ENCODE measurements around the gene NDUFS7.
A peak's percentile ranks its signal among the peaks of the same experiment; 100 is the strongest.

NDUFS7 gene

GRCh38 chr19:1383312-1384084 is at the start of gene NDUFS7:
Gene NDUFS7 (plus strand): TSS chr19:1383907. CDS start chr19:1383927, 20 bp downstream.
- DNase-seq, result peak; percentile 91

- DNase-seq, result no peak
Observed at GRCh38 chr19:1336079-1336684, 47.5 kb upstream of the NDUFS7 start.

GRCh38 chr19:1340681-1341469 is 42.8 kb upstream of the NDUFS7 start:
- no peak for DNase-seq

GRCh38 chr19:1343041-1343440 is 40.7 kb upstream of the NDUFS7 start:
- DNase-seq, result no peak

- DNase-seq, result no peak
Observed at GRCh38 chr19:1349211-1349610, 34.5 kb upstream of the NDUFS7 start.

GRCh38 chr19:1350867-1351266 is 32.8 kb upstream of the NDUFS7 start:
- DNase-seq, result no peak

- DNase-seq, result no peak
Observed at GRCh38 chr19:1351381-1351851, 32.3 kb upstream of the NDUFS7 start.

GRCh38 chr19:1353144-1353543 is 30.6 kb upstream of the NDUFS7 start:
- DNase-seq, result no peak

- no peak for DNase-seq
Observed at GRCh38 chr19:1354970-1355567, 28.6 kb upstream of the NDUFS7 start.

GRCh38 chr19:1355568-1356507 is 27.9 kb upstream of the NDUFS7 start:
- DNase-seq, result peak; percentile 28

GRCh38 chr19:1356508-1356865 is 27.2 kb upstream of the NDUFS7 start:
- no peak for DNase-seq

- no peak for DNase-seq
Observed at GRCh38 chr19:1357531-1358109, 26.1 kb upstream of the NDUFS7 start.

- no peak for DNase-seq
Observed at GRCh38 chr19:1360126-1360817, 23.4 kb upstream of the NDUFS7 start.

- DNase-seq, result no peak
Observed at GRCh38 chr19:1360818-1361461, 22.8 kb upstream of the NDUFS7 start.

GRCh38 chr19:1361601-1362386 is 21.9 kb upstream of the NDUFS7 start:
- no peak for DNase-seq

- no peak for DNase-seq
Observed at GRCh38 chr19:1362387-1363257, 21.1 kb upstream of the NDUFS7 start.

- peak; percentile 34 for DNase-seq
Observed at GRCh38 chr19:1363599-1363998, 20.1 kb upstream of the NDUFS7 start.

- peak; percentile 32 for DNase-seq
Observed at GRCh38 chr19:1364070-1364704, 19.5 kb upstream of the NDUFS7 start.
